ENCODE measurements around the gene CPNE5. TPM values are rescaled to one million over a fixed set of nuclear protein-coding genes. Genes with fewer than 3 reads are reported as not detected.

CPNE5 gene
- total and polyA plus RNA-seq, 12 donors, result 0.26 to 3.5 (median 1.1) TPM; not detected in 1

GRCh38 chr6:36803482-36803881 is 35.8 kb downstream of the CPNE5 start:
- H3K27me3 ChIP-seq, result no peaks in the 10 kb centered on the region
- WGBS, 4 donors, result 92 to 96% (median 95%) methylated on average over 6 of the region's 6 CpGs
- no peaks in the 10 kb centered on the region for H3K9me3 ChIP-seq (replicated peaks in 1 of 3)
- no peaks in the 10 kb centered on the region for H3K36me3 ChIP-seq (replicated peaks in 1 of 2)
- no peak overlapping the region for H3K4me3 ChIP-seq
- no peak for DNase-seq
- H3K27ac ChIP-seq, result no peak overlapping the region
- intact Hi-C loops (cut with DNase I), result no loop called here
- no peaks in the 10 kb centered on the region for H3K4me1 ChIP-seq (replicated peaks in 1 of 2)
- TF ChIP-seq CTCF (IDR thresholded peaks at IDR 0.05) (no peak), POLR2A (IDR thresholded peaks at IDR 0.05) (no peak)

GRCh38 chr6:36800223-36801076 is 38.8 kb downstream of the CPNE5 start:
- intact Hi-C loops (cut with DNase I), result no loop called here
- H3K9me3 ChIP-seq (replicated peaks in 1 of 3), result no peaks in the 10 kb centered on the region
- 57 to 67% (median 62%) methylated on average over 10 of the region's 10 CpGs for whole genome bisulfite sequencing, 4 donors
- H3K36me3 ChIP-seq (replicated peaks in 1 of 2), result no peaks in the 10 kb centered on the region
- TF ChIP-seq CTCF (IDR thresholded peaks at IDR 0.05), result no peak
- no peak for TF ChIP-seq POLR2A (IDR thresholded peaks at IDR 0.05)
- DNase-seq, result peak in 4 of 7 donors; percentile 25 to 51 (median 37)
- no peak overlapping the region for H3K27ac ChIP-seq
- H3K4me3 ChIP-seq, result no peak overlapping the region
- no peaks in the 10 kb centered on the region for H3K27me3 ChIP-seq
- H3K4me1 ChIP-seq (replicated peaks in 1 of 2), result no peaks in the 10 kb centered on the region

- intact Hi-C loops (cut with DNase I), result no loop called here
- 87 to 94% (median 90%) methylated on average over 2 to 3 of the region's 3 CpGs for WGBS, 4 donors
Observed at GRCh38 chr6:36798852-36799251, 40.4 kb downstream of the CPNE5 start.

GRCh38 chr6:36797653-36798052 is 41.6 kb downstream of the CPNE5 start:
- Histone ChIP-seq H3K36me3 (replicated peaks in 1 of 2) (no peaks in the 10 kb centered on the region), H3K27me3 (no peaks in the 10 kb centered on the region), H3K27ac (no peak overlapping the region), H3K4me1 (replicated peaks in 1 of 2) (no peaks in the 10 kb centered on the region), H3K4me3 (no peak overlapping the region), H3K9me3 (replicated peaks in 1 of 3) (no peaks in the 10 kb centered on the region)
- no peak for DNase-seq
- 83 to 95% (median 89%) methylated on average over 1 of the region's 1 CpG for WGBS, 4 donors
- TF ChIP-seq POLR2A (IDR thresholded peaks at IDR 0.05), result no peak
- TF ChIP-seq CTCF (IDR thresholded peaks at IDR 0.05), result no peak
- intact Hi-C loops (cut with DNase I), result no loop called here

More at GRCh38 chr6:36798852-36799251, 40.4 kb downstream of the CPNE5 start:
- no peaks in the 10 kb centered on the region for H3K9me3 ChIP-seq (replicated peaks in 1 of 3)
- no peak overlapping the region for H3K27ac ChIP-seq
- no peak overlapping the region for H3K4me3 ChIP-seq
- TF ChIP-seq POLR2A (IDR thresholded peaks at IDR 0.05) (no peak), CTCF (IDR thresholded peaks at IDR 0.05) (no peak)
- no peaks in the 10 kb centered on the region for H3K4me1 ChIP-seq (replicated peaks in 1 of 2)
- DNase-seq, result no peak
- no peaks in the 10 kb centered on the region for H3K36me3 ChIP-seq (replicated peaks in 1 of 2)
- H3K27me3 ChIP-seq, result no peaks in the 10 kb centered on the region

Measured in adrenal gland (tissue), 12 donors.